PC-3 (cell line): ENCODE measurements around the gene MS4A1. TPM values are rescaled to one million over a fixed set of nuclear protein-coding genes. Genes with fewer than 3 reads are reported as not detected.

Source experiments
- ATAC-seq: fragments of 200-7000 bp; cut with Tn5 transposase; 2 replicates; pipeline ENCODE4 v1.9.1; 2020; ENCODE audit warnings: mild to moderate bottlenecking, moderate library complexity
- BruUV-seq: library from RNA; stranded (reverse); fragments of 400-500 nt; replicated peaks from 2 replicates; lab custom pipeline; 2021; lab: Mats Ljungman, UMichigan
- CTCF ChIA-PET: fragments of 300-600 bp; sonication (Branson Sonifier 250); formaldehyde crosslinking; loops from one replicate; lab custom pipeline; 2022; ENCODE audit warnings: antibody characterized with exemption; lab: Charles Lee
- POLR2A ChIA-PET: fragments of 300-600 bp; sonication (Branson Sonifier 250); formaldehyde crosslinking; loops from one replicate; lab custom pipeline; 2022; ENCODE audit warnings: antibody characterized with exemption; ENCODE audit not compliant: unreplicated experiment; lab: Charles Lee
- DNase-seq: peaks from one replicate; pipeline ENCODE4 v3.0.0-alpha.2; 2015
- H2AFZ ChIP-seq: fragments of 300-600 bp; sonication (generic); 2 replicates; pipeline ENCODE4 v1.6.0; 2016; ENCODE audit warnings: antibody characterized with exemption, low read length
- H3F3A ChIP-seq: fragments of 300-600 bp; sonication (generic); one replicate; pipeline ENCODE4 v1.6.0; 2017; ENCODE audit warnings: antibody characterized with exemption, low read length, control low read depth, mild to moderate bottlenecking; ENCODE audit not compliant: unreplicated experiment
- H3K27ac ChIP-seq: fragments of 300-600 bp; sonication (generic); 2 replicates; pipeline ENCODE4 v1.5.1; 2016; ENCODE audit warnings: mild to moderate bottlenecking, low read length
- H3K27me3 ChIP-seq: fragments of 300-600 bp; sonication (generic); 2 replicates; pipeline ENCODE4 v1.6.1; 2016; ENCODE audit warnings: low read length, mixed read lengths
- H3K36me3 ChIP-seq: fragments of 300-600 bp; sonication (generic); 2 replicates; pipeline ENCODE4 v1.6.1; 2016; ENCODE audit warnings: low read depth, mixed run types, low read length, mixed read lengths
- H3K4me1 ChIP-seq: fragments of 300-600 bp; sonication (generic); 2 replicates; pipeline ENCODE4 v1.5.1; 2016; ENCODE audit warnings: low read length; ENCODE audit not compliant: insufficient read depth
- H3K4me2 ChIP-seq: fragments of 300-600 bp; sonication (generic); 2 replicates; pipeline ENCODE4 v1.6.0; 2016; ENCODE audit warnings: low read length
- H3K4me3 ChIP-seq: fragments of 300-600 bp; sonication (generic); 2 replicates; pipeline ENCODE4 v1.5.1; 2016; ENCODE audit warnings: mild to moderate bottlenecking, low read length, mixed read lengths
- H3K79me2 ChIP-seq: fragments of 300-600 bp; sonication (generic); 2 replicates; pipeline ENCODE4 v1.6.1; 2017; ENCODE audit warnings: low read length, mixed read lengths
- H3K9ac ChIP-seq: fragments of 300-600 bp; sonication (generic); 2 replicates; pipeline ENCODE4 v1.6.0; 2016; ENCODE audit warnings: mild to moderate bottlenecking, low read length
- H3K9me2 ChIP-seq: fragments of 300-600 bp; sonication (generic); replicated peaks from 2 replicates; pipeline ENCODE4 v1.6.1; 2016; ENCODE audit warnings: mixed run types, low read length, mixed read lengths
- H3K9me3 ChIP-seq: fragments of 300-600 bp; sonication (generic); 2 replicates; pipeline ENCODE4 v1.6.1; 2016; ENCODE audit warnings: low read length, mixed read lengths
- H4K20me1 ChIP-seq: fragments of 300-600 bp; sonication (generic); 2 replicates; pipeline ENCODE4 v1.6.1; 2016; ENCODE audit warnings: low read length, mixed read lengths
- CTCF ChIP-seq: fragments of 300-600 bp; sonication (generic); conservative IDR thresholded peaks from 2 replicates; pipeline ENCODE4 v1.5.1; 2017; ENCODE audit warnings: antibody characterized with exemption, low read depth, mild to moderate bottlenecking, low read length
- EZH2 ChIP-seq: fragments of 300-600 bp; sonication (generic); IDR thresholded peaks from one replicate; pipeline ENCODE4 v1.6.1; 2017; ENCODE audit warnings: antibody characterized with exemption, mild to moderate bottlenecking, low read length; ENCODE audit not compliant: unreplicated experiment
- EZH2phosphoT487 ChIP-seq: fragments of 300-600 bp; sonication (generic); IDR thresholded peaks from 2 replicates; pipeline ENCODE4 v1.6.1; 2018; ENCODE audit warnings: mild to moderate bottlenecking, antibody characterized with exemption, low read length, borderline replicate concordance
- intact Hi-C: fragments of 100-400 bp; cut with micrococcal nuclease; formaldehyde crosslinking; loops from 2 replicates; pipeline ENCODE4 v1.9.0; 2023
- total RNA-seq: library from RNA; depleted of rRNA; stranded (reverse); fragments of >200 nt; gene quantifications from 2 replicates; pipeline ENCODE4 v1.2.3, GENCODE V29; 2014

Gene MS4A1
- total RNA-seq, 1 experiment from 2014 or later: not detected

- H4K20me1 ChIP-seq: no peaks in the 10 kb centered on the region
- POLR2A ChIA-PET: no interaction called here
- H3K36me3 ChIP-seq: no peaks in the 10 kb centered on the region
- H2AFZ ChIP-seq: no peak overlapping the region
- no peaks in the 10 kb centered on the region for H3F3A ChIP-seq
- CTCF ChIA-PET: no interaction called here
- BruUV-seq: no TSS peak
- H3K4me3 ChIP-seq: no peak overlapping the region
- ATAC-seq: no peak
- no peak overlapping the region for H3K4me2 ChIP-seq
- no peaks in the 10 kb centered on the region for H3K4me1 ChIP-seq
- no peak overlapping the region for H3K9ac ChIP-seq
- TF ChIP-seq CTCF (no peak), EZH2phosphoT487 (no peak), EZH2 (no peak)
- no peaks in the 10 kb centered on the region for H3K9me2 ChIP-seq
- no peaks in the 10 kb centered on the region for H3K79me2 ChIP-seq
- H3K9me3 ChIP-seq: no peaks in the 10 kb centered on the region
- peaks cover 56% of the 10 kb centered on the region for H3K27me3 ChIP-seq
- intact Hi-C loops: no loop called here
- no peak for DNase-seq
- H3K27ac ChIP-seq: no peak overlapping the region
Measured at GRCh38 chr11:60482361-60482760, 26.7 kb downstream of the MS4A1 start.

GRCh38 chr11:60485987-60486386 is 30.3 kb downstream of the MS4A1 start:
- POLR2A ChIA-PET: no interaction called here
- no peaks in the 10 kb centered on the region for H3K9me2 ChIP-seq
- no peaks in the 10 kb centered on the region for H3K9me3 ChIP-seq
- H3K27ac ChIP-seq: no peak overlapping the region
- H4K20me1 ChIP-seq: no peaks in the 10 kb centered on the region
- ATAC-seq (peak; percentile 99), DNase-seq (peak; percentile 85)
- intact Hi-C loops: loop anchor here (1.0 to 5.0 kb wide), 2 partner anchors 123 to 219 kb away; no protein-coding TSS in a partner anchor
- H3K4me1 ChIP-seq: no peaks in the 10 kb centered on the region
- no peaks in the 10 kb centered on the region for H3F3A ChIP-seq
- no peaks in the 10 kb centered on the region for H3K79me2 ChIP-seq
- H3K27me3 ChIP-seq: peaks cover 35% of the 10 kb centered on the region; the same call in 1 of the 2 replicates
- CTCF ChIA-PET: no interaction called here
- H3K4me2 ChIP-seq: no peak overlapping the region
- TF ChIP-seq EZH2 (no peak), EZH2phosphoT487 (no peak), CTCF (peak; percentile 97)
- no peaks in the 10 kb centered on the region for H3K36me3 ChIP-seq
- no peak overlapping the region for H3K9ac ChIP-seq
- no peak overlapping the region for H3K4me3 ChIP-seq
- no TSS peak for BruUV-seq
- no peak overlapping the region for H2AFZ ChIP-seq

GRCh38 chr11:60492488-60493009 is 36.9 kb downstream of the MS4A1 start, which contains the start of gene MS4A12:
TSS of gene MS4A12 (plus strand) at chr11:60492778. CDS start at chr11:60497319, 4,541 bp downstream.
- intact Hi-C loops: no loop called here
- POLR2A ChIA-PET: no interaction called here

More at GRCh38 chr11:60492488-60493009, 36.9 kb downstream of the MS4A1 start, which contains the start of gene MS4A12:
- Histone ChIP-seq H3K9ac (no peak within 1 kb of the TSS), H3K4me1 (no peaks in the 10 kb centered on the region), H3K27ac (no peak within 1 kb of the TSS), H3K27me3 (peaks cover 51% of the 10 kb centered on the region), H3K79me2 (no peaks in the 10 kb centered on the region), H3F3A (no peaks in the 10 kb centered on the region), H4K20me1 (no peaks in the 10 kb centered on the region), H3K4me3 (no peak within 1 kb of the TSS), H3K9me3 (no peaks in the 10 kb centered on the region), H3K36me3 (no peaks in the 10 kb centered on the region), H3K4me2 (no peak within 1 kb of the TSS), H2AFZ (no peak within 1 kb of the TSS), H3K9me2 (no peaks in the 10 kb centered on the region)
- ATAC-seq: no peak
- no peak for DNase-seq
- CTCF ChIA-PET: no interaction called here
- BruUV-seq: no TSS peak
- TF ChIP-seq EZH2phosphoT487 (no peak), CTCF (no peak), EZH2 (no peak)
